Measurements from ENCODE around the gene CORO7.

The CORO7 gene

DNA sequence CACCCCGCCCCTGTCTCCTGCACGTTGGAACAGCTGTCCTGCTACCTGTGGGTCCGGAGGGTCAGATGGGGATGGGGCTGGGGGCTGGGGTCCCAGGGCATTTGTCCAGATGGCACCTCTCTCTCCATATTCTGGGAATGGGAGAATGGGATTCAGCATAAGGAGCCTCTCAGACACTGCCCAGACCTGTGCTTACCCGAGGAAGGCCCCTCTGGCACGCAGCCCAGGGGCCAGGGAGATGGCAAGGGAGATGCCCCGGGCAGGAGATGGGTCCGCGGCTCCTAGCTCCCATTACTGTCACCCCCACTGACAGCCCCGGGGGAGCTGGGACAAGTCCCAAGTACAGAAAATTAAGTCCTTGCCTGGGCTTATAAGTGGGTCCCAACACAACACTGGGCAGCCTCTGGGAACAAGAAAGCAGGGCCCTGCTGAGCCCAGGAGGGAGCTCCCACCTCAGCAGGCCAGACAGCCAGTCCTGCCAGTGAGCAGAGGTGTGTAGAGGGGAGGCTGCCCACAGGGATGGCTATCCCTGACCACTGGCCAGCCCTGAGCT, 43.0 kb downstream of the CORO7 start:
- in situ Hi-C loops (cut with HindIII; ENCODE audit: low sequenced_read_pairs): no loop called here

DNA sequence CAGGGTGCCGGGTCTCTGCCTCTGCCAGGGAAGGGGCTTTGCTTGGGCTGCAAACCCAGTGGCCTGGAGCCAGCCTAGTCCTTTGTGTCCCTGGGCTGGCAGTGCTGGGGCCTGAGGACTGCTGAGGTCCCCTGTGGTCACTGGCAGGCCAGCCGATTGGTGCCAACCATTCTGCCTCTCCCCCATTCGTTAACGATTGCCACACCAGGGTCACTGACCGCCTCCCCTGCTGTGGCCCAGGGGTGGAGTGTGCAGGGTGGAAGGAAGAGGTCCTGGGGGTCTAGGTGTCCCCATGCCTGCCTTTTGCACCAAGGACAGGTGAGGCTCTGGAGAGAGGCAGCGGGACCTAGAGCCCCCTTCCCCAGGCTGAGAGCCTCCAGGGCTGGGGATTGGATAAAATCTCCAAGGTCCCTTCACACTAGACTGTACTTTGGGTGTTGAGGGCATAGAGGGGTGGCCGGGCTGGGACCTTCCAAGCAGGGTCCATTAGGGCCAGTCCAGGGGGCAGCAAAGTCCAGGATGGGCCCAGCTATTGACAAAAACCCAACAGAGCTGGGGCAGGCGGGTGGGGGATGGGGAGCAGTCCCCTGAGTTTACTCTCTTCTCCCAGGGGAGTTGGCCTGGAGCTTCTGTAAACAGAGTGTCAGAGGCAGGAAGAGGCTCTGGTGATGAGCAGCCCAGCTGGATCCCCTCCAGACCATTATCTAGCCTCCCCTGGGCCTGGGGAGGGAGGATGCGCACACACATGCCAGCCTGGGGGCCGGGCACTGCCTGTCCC, 43.6 kb downstream of the CORO7 start:
- in situ Hi-C loops (cut with HindIII; ENCODE audit: low sequenced_read_pairs): no loop called here

DNA sequence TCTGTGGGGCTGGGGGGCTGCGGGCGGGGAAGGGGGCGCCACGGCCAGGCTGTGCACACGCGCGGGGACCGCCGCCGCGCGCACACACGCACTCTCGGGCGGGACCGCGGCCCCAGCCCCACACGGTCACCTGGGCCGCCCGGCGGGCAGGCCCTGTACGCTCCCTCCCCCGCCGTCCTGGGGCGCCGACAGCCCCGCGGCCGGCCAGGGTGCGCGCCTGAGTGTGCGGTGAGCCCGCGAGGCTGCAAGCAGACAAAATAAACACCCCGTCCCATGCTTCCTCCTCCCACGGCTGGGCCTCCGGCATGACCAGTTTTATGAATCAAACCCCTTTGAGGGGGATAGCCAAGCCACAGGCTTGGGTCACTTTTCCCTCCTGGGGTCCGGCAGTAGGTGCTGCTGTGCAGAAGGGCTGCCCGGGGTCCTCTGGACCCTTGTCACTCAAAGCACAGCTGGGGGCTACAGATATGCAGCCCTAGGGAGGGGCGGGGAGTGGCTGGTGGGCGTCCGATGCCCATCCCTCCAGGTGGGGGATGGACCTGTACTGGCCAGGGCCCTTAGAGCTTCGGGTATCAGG, 44.3 kb downstream of the CORO7 start:
- in situ Hi-C loops (cut with HindIII; ENCODE audit: low sequenced_read_pairs): no loop called here

DNA sequence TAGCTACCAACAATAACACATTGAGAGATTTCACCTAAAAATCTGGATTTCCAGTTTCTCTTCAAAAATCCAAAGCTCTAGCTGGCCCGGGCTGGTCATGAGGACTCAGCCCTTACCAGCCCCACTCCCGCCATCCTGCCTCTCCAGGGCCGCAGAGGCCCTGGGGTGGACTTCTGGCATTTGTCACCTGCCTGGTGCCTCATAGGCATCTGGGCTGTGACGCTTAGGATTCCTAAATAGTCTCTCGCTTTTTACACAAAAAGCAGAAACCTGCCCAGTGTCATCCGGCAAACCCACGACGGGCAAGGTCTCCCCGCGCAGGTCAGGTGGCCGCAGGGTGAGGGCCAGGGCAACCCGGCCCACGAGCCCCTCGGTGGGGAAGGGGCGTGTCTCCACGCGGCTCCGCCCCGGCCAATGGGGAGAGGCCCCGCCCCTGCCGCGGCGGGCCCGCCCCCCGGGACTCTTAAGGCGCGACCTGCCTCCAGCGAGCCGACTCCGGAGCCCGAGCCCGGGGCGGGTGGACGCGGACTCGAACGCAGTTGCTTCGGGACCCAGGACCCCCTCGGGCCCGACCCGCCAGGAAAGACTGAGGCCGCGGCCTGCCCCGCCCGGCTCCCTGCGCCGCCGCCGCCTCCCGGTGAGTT, 44.9 kb downstream of the CORO7 start, which contains the start of gene VASN:
Gene VASN (plus strand): TSS at position 492 of the 644 bp plus-strand sequence. CDS start 9,030 bp downstream, outside the sequence.
- in situ Hi-C loops (cut with HindIII; ENCODE audit: low sequenced_read_pairs): no loop called here

DNA sequence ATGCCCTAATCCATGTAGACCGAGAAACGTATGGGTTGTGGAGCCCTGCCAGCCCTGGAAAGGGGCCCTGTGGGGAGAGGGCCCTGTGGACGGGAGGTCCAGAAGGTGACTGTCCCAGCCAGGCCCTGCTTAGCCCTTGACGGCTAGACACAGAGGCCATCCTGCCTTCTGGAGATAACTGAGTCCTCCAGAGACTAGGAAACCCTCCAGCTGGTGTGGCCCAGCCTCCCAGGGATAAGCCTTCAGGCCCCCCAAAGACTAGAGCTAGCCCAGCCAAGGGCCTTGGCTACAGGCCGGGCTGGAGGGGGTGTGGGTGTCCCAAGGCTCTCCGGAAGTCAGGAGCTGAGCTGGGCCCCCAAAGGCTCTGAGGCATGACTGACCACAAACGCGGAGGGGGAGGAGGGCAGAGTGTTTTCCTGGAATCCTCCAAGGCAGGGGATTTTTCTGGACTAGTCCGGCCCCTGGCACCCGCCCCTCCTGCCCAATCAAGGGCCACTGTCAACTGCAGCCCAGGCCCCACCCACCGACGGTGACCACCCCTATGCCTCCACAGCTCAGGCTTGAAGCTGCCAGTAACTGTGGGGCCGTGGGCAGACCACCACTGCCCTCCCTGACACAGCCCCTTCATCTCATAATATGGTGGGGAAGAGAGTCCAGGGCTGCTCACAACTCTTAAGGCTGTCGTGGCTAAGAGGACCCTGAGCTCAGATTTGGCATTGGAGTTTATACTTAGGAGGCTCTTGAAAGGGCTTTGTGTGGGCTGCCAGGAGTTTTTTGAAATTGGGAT, 45.6 kb downstream of the CORO7 start:
- in situ Hi-C loops (cut with HindIII; ENCODE audit: low sequenced_read_pairs): no loop called here

DNA sequence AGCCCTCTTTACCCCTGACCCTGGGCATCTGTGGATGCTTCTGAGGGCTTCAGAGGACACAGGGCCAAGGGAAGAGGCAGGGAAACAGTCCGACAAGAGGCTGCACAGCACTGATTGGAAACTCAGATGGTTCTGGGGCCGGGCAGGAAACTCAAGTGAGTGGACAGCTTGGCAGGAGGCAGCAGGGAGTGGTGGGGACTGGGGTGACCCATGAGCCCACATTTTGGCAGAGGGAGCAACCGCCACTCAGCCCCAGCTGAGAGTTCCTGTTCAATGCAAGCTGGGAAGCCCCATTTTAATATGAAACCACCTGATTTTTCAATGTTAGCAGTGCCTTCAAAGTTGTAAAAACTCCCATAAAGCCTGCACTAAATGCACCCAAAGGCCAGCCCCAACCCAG, 46.2 kb downstream of the CORO7 start:
- in situ Hi-C loops (cut with HindIII; ENCODE audit: low sequenced_read_pairs): no loop called here

DNA sequence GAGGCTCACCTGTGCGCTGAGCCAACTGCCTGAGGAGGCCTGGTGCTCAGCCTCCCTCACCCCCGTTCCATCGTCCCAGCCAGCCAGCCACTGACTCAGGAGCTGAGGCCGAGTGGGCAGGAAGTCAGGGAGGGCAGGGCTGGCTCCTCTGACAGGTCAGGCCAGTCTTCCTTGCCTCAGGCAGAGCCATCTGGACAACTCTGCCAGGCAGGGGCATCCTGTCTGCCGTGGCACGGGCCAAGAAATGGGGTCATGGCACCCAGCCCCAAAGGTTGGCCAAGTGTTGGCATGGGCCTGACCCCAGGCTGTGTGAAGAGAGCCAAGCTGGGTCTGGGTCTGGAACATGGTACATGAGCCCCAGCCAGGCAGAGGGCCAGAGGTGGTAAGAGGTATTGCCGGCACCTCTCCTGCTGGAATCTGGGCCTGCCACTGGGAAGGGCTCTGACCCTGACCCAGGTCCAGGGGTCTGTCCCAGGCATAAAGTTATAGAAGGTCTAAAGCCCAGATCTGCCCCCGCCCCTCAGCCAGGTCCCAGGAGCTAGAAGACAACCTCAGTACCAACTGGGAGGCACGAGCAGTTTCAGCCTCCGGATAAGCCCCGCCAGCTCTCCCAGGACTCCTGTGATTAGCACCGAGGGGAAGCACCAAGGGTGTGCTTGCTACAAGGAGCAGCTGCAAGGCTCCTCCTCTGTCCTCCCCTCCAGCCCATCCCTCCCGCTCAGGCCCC, 47.2 kb downstream of the CORO7 start:
- in situ Hi-C loops (cut with HindIII; ENCODE audit: low sequenced_read_pairs): no loop called here

DNA sequence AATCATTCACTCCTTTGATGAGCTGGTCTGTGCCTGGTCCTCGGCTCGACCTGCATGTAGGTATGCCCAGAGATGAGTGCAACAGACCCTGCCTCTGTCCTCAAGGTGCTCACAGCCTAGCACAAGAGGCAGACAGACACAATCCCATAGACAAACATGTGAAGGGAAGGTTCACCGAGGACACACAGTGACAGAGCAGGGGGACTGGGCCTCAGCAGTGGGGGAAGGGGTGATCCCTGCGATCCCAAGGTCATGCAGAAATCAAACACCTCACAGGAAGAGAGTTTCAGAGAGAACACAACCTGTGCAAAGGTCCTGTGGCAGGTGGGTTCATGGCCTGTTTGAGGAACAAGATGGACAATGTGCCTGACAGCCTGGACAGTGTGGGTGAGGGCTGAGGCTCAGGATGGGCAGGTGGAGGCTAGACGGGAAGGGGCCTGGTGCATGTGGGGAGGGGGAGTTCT, 49.0 kb downstream of the CORO7 start:
- in situ Hi-C loops (cut with HindIII; ENCODE audit: low sequenced_read_pairs): no loop called here

DNA sequence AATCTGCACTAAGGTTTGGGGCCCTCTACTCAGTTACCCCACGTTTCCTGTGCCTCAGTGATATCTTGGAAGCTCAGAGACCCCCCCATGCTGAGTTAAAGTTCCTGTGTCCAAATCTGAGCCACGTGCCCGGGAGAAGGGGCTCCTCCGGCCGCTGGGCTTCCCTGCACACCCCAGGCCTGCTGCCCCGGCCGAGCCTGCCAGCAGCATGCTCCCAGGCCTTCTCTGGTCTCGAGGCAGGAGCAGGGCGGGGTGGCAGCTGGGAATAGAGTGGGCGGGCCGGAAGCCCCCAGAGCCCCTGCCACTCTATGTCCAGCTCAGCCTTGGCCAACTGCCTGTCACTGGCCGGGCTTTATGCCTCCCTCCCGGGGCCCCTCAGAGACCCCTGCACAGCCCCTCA, 50.4 kb downstream of the CORO7 start:
- in situ Hi-C loops (cut with HindIII; ENCODE audit: low sequenced_read_pairs): no loop called here

DNA sequence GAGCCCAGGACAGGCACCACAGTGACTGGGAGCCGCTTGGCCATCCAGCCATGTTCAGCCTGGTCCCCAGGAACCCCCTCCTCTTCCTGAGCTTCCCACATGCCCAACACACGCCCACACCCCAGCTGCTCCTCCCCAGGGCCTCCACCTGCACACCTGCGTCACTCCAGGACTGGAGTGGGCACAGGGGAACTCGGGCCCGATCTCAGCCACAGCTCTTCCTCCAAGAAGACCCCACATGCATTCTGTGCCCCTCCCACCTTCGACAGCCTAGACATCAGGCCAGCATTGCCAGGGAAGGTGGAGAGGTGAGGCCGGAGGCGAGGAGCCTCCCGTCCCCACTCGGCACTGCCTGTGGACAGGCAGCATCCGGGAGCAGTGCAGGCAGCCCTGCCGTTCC, 50.8 kb downstream of the CORO7 start:
- in situ Hi-C loops (cut with HindIII; ENCODE audit: low sequenced_read_pairs): no loop called here

DNA sequence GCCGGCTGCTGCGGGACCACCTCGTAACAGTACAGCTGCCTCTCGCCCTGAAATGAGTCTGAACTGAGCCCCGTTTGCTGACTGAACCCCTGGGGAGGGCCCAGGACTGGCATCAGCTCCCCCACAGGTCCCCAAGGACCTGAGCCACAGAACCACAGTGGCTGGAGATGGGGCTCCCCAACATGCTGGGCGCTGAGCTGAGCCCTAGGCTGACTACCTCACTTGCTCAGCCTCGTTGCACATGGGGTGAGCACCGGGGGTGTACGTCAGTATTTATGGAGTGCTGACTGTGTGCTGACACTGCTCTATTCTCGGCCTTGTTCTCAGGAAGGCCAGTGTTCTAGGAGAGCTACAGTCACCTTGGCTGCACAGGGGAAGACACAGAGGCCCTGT, 51.4 kb downstream of the CORO7 start:
- in situ Hi-C loops (cut with HindIII; ENCODE audit: low sequenced_read_pairs): no loop called here

DNA sequence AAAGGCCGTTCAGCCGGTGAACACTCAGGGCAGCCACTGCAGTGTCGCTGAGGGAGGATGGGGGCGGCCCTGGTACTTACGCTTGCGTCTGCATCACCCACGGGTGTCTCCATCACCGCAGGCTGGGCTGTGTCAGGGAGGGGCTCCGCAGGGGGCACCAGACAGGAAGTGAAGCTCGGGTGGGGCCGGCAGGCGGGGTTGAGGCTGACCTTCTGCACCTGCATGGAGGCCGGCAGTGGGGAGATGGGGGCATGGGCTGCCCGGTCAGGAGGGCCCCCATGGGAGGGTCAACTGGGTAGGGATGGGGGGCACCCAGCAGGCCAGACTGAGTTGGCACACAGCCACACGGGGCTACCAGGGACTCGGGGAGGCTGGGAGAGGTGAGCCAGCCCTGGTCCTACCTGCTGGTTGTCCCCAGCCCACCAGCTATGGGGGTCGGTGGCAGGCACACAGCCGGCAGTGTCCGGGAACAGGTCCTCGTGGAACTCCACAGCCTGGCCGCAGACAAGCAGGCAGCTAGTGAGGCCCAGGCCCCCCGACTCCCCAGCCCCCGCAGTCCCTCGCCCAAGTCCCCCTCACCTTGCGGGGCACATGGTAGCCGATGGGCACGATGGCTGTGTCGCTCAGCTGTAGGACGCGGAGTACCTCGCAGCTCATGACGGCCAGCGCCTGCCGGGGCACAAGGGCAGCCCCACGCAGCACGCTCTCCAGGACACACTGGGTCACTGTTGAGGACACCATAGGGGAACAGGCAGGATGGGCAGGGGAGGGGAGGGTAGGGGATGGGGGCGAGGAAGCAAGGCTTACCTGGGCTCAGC, 52.0 kb downstream of the CORO7 start:
- in situ Hi-C loops (cut with HindIII; ENCODE audit: low sequenced_read_pairs): no loop called here

DNA sequence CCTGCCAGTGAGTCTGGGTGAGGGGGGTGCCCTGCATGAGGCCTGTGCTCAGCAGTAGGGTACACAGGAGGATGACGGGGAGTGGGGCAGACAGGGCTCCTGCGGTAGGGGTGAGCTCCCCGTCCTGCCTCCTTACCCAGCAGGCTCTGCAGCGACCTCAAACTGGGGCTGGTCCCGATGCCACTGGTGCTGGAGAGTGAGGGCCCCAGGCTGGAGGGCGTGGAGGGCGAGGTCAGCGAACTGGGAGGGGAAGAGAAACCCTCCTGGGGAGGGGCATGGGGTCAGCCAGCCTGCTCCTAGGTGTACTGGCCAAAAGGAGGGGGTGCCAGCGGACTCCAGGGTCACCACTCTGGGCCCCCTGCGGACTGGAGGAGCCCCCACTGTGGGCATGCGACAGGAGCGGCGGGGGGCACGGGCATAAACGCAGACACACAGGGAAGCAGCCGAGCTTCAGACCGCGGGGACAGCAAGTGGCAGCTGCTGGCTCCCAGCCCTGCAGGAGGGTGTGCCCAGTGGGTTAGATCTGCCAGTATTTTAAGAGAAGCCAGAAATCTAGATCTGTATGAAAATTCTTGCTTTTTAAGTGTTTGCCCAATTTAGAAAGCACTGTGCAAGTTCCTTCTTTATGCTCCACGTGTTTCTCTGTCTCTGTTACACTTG, 53.8 kb downstream of the CORO7 start:
- in situ Hi-C loops (cut with HindIII; ENCODE audit: low sequenced_read_pairs): no loop called here

DNA sequence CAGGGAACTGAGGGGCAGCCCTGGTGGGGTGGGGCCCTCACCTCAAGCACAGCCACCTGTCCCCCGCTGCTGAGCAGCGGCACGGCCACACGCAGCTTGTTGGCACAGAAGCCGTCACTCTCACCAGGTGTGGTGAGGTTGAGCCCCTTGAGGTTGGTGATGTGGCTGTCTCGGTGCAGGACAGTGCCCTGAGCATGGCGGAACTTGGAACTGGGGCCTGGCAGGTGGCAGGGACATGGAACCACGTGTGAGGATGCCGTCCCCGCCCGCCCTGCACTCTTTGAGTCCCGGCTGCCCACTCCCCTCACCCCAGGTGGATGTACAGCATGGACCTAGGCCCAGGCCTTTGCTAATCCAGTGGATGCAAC, 54.5 kb downstream of the CORO7 start:
- in situ Hi-C loops (cut with HindIII; ENCODE audit: low sequenced_read_pairs): no loop called here

DNA sequence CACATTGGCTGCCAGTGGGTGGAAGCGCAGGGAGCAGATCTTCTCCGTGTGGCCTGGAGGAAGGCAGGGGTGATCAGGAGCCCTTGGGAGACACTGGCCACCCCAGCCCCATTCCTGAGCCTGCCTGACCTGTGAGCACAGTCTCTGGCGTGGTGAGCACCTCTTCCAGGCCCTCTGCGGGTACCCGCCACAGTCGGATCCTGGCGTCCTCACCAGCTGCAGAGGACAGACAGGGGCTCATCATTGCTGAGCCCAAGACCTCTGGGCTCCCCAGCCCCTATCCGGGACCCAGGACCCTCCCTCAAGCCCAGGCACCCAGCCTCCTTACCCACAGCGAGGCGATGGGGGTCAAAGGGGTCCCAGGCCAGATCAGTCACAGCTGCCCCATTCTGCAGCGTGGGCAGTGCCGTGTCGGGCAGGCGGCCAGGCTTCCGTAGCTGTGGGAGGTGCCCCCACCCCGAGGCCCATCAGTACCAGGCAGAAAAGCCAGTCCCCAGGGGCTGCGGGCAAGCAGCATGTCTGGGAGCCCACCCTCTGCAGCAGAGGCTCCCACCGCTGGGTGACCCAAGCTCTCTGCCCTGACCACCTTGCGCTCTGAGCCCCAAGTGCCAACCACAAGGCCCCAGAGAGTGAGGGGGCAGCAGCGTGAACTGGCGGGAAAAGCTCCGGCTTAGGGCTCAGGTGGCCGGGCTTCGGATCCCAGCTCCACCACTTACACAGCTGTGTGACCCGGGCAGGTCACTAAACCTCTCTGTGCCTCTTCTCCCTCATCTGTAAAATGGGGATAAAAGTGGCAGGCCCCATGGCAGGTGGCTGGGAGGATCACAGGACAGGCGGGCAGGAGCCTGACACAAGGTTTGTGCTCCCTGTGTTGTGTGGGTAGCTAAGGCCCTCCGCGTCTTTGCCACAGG, 55.1 kb downstream of the CORO7 start:
- in situ Hi-C loops (cut with HindIII; ENCODE audit: low sequenced_read_pairs): no loop called here

DNA sequence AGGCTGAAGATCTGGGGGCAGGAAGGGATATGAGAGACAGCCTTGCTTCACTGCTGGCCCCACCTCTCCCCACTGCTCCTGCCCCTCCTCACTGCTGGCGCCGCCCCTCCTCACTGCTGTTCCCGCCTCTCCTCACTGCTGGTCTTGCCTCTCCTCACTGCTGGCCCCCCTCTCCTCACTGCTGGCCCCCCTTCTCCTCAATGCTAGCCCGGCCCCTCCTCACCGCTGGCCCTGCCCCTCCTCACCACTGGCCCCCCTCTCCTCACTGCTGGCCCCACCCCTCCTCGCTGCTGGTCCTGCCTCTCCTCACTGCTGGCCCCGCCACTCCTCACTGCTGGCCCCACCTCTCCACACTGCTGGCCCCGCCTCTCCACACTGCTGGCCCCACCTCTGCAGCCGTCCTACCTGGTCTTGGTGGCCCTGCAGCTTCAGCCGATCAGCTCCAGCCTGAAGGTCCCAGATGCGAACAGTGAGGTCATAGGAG, 55.8 kb downstream of the CORO7 start:
- in situ Hi-C loops (cut with HindIII; ENCODE audit: low sequenced_read_pairs): no loop called here

DNA sequence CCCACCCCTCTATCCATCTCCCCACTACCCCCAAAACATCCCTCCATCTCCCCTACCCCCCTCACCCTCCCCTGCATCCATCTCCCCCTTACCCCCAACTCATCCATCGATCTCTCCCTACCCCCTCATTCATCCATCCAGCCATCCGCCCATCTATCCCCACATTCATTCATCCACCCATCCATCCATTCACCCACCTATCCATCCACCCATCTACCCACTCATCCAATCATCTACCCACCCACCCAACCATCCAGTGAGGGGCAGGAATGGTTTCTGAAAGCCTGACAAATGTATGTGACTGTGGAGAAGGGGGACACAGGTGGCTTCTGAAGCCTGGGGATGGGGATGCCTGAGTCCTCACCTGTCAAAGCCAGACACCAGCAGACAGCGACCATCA, 56.5 kb downstream of the CORO7 start:
- in situ Hi-C loops (cut with HindIII; ENCODE audit: low sequenced_read_pairs): no loop called here
